Ovary (tissue), 3 donors: Measurements from ENCODE around the gene TMEM106A.
"Not testable (repeated sequence)": the region's sequence is repeated elsewhere in the genome, so short reads cannot be mapped to it uniquely, and the experiment has no call there.

Experiments used
- POLR2A ChIP-seq: fragments of 450-650 bp; IDR thresholded peaks from one replicate; pipeline ENCODE4 v1.6.1; 2017; ENCODE audit warnings: antibody characterized with exemption, mild to moderate bottlenecking, moderate library complexity
- TF ChIP-seq, protein P1 (sequence below), 3 donors: fragments of 450-650 bp in 2 of 3; fragments of 200-600 bp in 1 of 3; IDR thresholded peaks; one replicate each; pipeline versions ENCODE4 v1.5.1 to v1.8.0; 2016 to 2022; ENCODE audit warnings: antibody characterized with exemption in 3 of 3, mild to moderate bottlenecking in 1 of 3
- donor health status: DM: no; HTN: no; CAD: no.

DNA sequence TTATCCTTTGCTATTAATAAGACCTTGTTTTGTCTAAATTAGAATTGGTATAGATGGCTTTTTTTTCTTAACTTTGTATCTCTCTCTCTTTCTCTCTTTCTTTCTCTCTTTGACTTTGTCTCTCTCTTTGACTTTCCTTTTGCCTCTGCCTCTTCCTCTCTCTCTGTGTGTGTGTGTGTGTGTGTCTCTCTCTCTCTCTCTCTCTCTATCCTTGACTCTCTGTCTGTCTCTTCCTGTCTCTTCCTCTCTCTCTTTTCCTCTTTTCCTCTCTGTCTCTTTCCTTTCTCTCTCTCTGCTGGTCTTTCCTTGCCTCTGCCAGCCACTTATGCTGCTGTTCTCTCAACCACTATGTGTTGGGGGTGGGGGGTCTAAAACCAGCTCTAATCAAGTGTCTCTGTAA, 45.7 kb upstream of the TMEM106A start:
- TF ChIP-seq, protein P1, sequence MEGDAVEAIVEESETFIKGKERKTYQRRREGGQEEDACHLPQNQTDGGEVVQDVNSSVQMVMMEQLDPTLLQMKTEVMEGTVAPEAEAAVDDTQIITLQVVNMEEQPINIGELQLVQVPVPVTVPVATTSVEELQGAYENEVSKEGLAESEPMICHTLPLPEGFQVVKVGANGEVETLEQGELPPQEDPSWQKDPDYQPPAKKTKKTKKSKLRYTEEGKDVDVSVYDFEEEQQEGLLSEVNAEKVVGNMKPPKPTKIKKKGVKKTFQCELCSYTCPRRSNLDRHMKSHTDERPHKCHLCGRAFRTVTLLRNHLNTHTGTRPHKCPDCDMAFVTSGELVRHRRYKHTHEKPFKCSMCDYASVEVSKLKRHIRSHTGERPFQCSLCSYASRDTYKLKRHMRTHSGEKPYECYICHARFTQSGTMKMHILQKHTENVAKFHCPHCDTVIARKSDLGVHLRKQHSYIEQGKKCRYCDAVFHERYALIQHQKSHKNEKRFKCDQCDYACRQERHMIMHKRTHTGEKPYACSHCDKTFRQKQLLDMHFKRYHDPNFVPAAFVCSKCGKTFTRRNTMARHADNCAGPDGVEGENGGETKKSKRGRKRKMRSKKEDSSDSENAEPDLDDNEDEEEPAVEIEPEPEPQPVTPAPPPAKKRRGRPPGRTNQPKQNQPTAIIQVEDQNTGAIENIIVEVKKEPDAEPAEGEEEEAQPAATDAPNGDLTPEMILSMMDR (IDR thresholded peaks at IDR 0.05) = not testable (repeated sequence)
- not testable (repeated sequence) for TF ChIP-seq POLR2A
